Measurements from ENCODE around the gene IQCE. TPM values are rescaled to one million over a fixed set of nuclear protein-coding genes. Genes with fewer than 3 reads are reported as not detected.

The IQCE gene
- total and polyA plus RNA-seq, 10 of the 15 experiments (the other 5 are each of a cell fraction or from before 2014, with no cell fraction given): 0.37 to 8.1 (median 3.7) TPM

DNA sequence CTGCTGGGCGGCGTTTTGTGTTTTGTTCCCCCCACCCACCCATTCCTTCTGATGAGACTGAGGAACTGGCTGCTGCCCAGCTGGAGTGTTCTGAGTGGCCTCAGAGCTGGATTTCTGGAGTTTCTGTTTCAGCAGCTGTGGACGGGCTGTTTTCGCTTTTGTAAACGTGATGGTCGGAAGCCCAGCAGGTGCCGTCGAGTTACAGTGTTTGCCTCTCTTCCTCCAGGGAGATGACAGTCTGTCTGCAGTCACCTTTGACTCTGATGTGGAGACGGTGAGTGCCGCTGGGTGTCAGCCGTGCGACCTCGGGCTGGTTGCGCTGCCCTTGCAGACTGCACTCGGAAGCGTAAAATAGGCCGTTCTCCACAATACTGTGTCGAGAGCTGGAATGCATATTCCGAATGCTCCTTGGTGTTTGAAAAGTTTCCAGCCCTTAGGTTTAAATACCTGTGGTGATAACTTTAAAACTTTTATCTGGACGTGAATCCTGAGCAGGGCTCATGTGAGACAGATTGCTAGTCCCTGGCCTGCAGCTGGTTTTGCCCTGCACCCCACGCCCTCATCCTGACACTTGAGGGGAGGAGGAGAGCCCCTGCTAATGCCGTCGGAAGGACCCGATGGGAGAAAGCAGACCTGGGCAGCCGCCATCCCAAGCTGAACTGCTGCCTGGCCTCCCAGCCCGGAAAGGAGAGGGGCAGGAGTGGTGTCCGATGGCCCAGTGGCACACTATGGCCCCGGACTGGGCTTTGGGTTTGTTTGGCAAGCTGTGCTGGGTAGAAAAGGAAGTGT lies 8.3 kb downstream of the IQCE start (continued):
- TF ChIP-seq SMC3 (IDR thresholded peaks at IDR 0.05; ENCODE audit: borderline replicate concordance, low read length): peak; percentile 11; the same call in 1 of the 2 replicates
- TF ChIP-seq, protein P1, sequence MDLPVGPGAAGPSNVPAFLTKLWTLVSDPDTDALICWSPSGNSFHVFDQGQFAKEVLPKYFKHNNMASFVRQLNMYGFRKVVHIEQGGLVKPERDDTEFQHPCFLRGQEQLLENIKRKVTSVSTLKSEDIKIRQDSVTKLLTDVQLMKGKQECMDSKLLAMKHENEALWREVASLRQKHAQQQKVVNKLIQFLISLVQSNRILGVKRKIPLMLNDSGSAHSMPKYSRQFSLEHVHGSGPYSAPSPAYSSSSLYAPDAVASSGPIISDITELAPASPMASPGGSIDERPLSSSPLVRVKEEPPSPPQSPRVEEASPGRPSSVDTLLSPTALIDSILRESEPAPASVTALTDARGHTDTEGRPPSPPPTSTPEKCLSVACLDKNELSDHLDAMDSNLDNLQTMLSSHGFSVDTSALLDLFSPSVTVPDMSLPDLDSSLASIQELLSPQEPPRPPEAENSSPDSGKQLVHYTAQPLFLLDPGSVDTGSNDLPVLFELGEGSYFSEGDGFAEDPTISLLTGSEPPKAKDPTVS (IDR thresholded peaks at IDR 0.05; ENCODE audit: low read depth, low read length): no peak
- peak; percentile 38; the same call in 1 of the 2 replicates for TF ChIP-seq RAD21 (IDR thresholded peaks at IDR 0.05; ENCODE audit: insufficient read depth, low read depth, low read length)
- peak; percentile 28; the same call in 1 of the 2 replicates for TF ChIP-seq IRF4 (IDR thresholded peaks at IDR 0.05; ENCODE audit: low read depth, low read length)
- TF ChIP-seq MTA2 (IDR thresholded peaks at IDR 0.05; ENCODE audit: low read depth): peak; percentile 15; the same call in 1 of the 2 replicates
- TF ChIP-seq ESRRA (IDR thresholded peaks at IDR 0.05; ENCODE audit: low read length): no peak
- peak; percentile 69 for TF ChIP-seq CREM (IDR thresholded peaks at IDR 0.05; ENCODE audit: low read depth)
- TF ChIP-seq, protein P2, sequence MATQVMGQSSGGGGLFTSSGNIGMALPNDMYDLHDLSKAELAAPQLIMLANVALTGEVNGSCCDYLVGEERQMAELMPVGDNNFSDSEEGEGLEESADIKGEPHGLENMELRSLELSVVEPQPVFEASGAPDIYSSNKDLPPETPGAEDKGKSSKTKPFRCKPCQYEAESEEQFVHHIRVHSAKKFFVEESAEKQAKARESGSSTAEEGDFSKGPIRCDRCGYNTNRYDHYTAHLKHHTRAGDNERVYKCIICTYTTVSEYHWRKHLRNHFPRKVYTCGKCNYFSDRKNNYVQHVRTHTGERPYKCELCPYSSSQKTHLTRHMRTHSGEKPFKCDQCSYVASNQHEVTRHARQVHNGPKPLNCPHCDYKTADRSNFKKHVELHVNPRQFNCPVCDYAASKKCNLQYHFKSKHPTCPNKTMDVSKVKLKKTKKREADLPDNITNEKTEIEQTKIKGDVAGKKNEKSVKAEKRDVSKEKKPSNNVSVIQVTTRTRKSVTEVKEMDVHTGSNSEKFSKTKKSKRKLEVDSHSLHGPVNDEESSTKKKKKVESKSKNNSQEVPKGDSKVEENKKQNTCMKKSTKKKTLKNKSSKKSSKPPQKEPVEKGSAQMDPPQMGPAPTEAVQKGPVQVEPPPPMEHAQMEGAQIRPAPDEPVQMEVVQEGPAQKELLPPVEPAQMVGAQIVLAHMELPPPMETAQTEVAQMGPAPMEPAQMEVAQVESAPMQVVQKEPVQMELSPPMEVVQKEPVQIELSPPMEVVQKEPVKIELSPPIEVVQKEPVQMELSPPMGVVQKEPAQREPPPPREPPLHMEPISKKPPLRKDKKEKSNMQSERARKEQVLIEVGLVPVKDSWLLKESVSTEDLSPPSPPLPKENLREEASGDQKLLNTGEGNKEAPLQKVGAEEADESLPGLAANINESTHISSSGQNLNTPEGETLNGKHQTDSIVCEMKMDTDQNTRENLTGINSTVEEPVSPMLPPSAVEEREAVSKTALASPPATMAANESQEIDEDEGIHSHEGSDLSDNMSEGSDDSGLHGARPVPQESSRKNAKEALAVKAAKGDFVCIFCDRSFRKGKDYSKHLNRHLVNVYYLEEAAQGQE (IDR thresholded peaks at IDR 0.05; ENCODE audit: low read depth, low read length): no peak
